DND-41 (cell line): ENCODE results near the gene GAS7.

ENCODE experiments used
- ATAC-seq: fragments of 200-7000 bp; cut with Tn5 transposase; 3 replicates; pipeline ENCODE4 v1.9.1; 2021; ENCODE audit warnings: low read depth; ENCODE audit not compliant: insufficient read depth
- DNase-seq: peaks from one replicate; pipeline ENCODE4 v3.0.0-alpha.2; 2020
- H2AFZ ChIP-seq: 2 replicates; pipeline ENCODE4 v1.6.0; 2012; ENCODE audit warnings: low read depth, low read length
- H3K27ac ChIP-seq: 2 replicates; pipeline ENCODE4 v1.5.1; 2012; ENCODE audit warnings: low read length, inconsistent platforms
- H3K27me3 ChIP-seq: fragments of 200-600 bp; sonication (generic); 2 replicates; pipeline ENCODE4 v1.6.0; 2012; ENCODE audit warnings: low read length, mild to moderate bottlenecking, inconsistent platforms; ENCODE audit not compliant: insufficient read depth, poor library complexity
- H3K36me3 ChIP-seq: 2 replicates; pipeline ENCODE4 v1.5.1; 2012; ENCODE audit warnings: low read length, inconsistent platforms; ENCODE audit not compliant: insufficient read depth
- H3K4me1 ChIP-seq: 2 replicates; pipeline ENCODE4 v1.5.1; 2012; ENCODE audit warnings: mild to moderate bottlenecking, low read length; ENCODE audit not compliant: insufficient read depth
- H3K4me2 ChIP-seq: 2 replicates; pipeline ENCODE4 v1.6.0; 2012; ENCODE audit warnings: mild to moderate bottlenecking, moderate library complexity, low read length, inconsistent platforms; ENCODE audit not compliant: insufficient read depth
- H3K4me3 ChIP-seq, 2 experiments: fragments of 200-600 bp in 1 of 2; shearing (Covaris generic) in 1 of 2; 2 replicates each; pipeline ENCODE4 v1.5.1; 2012 to 2016; ENCODE audit warnings: inconsistent platforms in 2 of 2, low read length in 2 of 2, mild to moderate bottlenecking in 2 of 2, low read depth in 1 of 2, moderate library complexity in 1 of 2
- H3K79me2 ChIP-seq: 2 replicates; pipeline ENCODE4 v1.6.0; 2012; ENCODE audit warnings: low read length, inconsistent platforms; ENCODE audit not compliant: insufficient read depth
- H3K9ac ChIP-seq: 2 replicates; pipeline ENCODE4 v1.6.0; 2012; ENCODE audit warnings: low read depth, mild to moderate bottlenecking, inconsistent platforms, low read length, moderate library complexity
- H3K9me3 ChIP-seq: 2 replicates; pipeline ENCODE4 v1.5.1; 2012; ENCODE audit warnings: low read length, moderate library complexity, mild to moderate bottlenecking, inconsistent platforms; ENCODE audit not compliant: insufficient read depth, severe bottlenecking
- H4K20me1 ChIP-seq: 2 replicates; pipeline ENCODE4 v1.6.0; 2012; ENCODE audit warnings: low read length; ENCODE audit not compliant: insufficient read depth
- CTCF ChIP-seq: IDR thresholded peaks from 2 replicates; pipeline ENCODE4 v1.5.1; 2012; ENCODE audit warnings: borderline replicate concordance, low read length, moderate library complexity, mild to moderate bottlenecking; ENCODE audit not compliant: poor library complexity, severe bottlenecking; ENCODE audit errors: extremely low read depth
- EZH2 ChIP-seq: IDR thresholded peaks from 3 replicates; pipeline ENCODE4 v1.6.1; 2012; ENCODE audit warnings: borderline replicate concordance, low read depth, mild to moderate bottlenecking, moderate library complexity, low read length, inconsistent platforms; ENCODE audit not compliant: severe bottlenecking

GAS7 gene

GRCh38 chr17:10041287-10041612, 157.2 kb downstream of the GAS7 start:
- Histone ChIP-seq H2AFZ (no peak overlapping the region), H3K27me3 (no peaks in the 10 kb centered on the region), H3K9ac (no peak overlapping the region), H3K4me3 (no peak overlapping the region), H4K20me1 (no peaks in the 10 kb centered on the region), H3K79me2 (no peaks in the 10 kb centered on the region), H3K9me3 (no peaks in the 10 kb centered on the region), H3K4me1 (no peaks in the 10 kb centered on the region), H3K36me3 (no peaks in the 10 kb centered on the region), H3K4me2 (no peak overlapping the region), H3K27ac (no peak overlapping the region)
- ATAC-seq (no peak), DNase-seq (no peak)
- TF ChIP-seq EZH2 (no peak), CTCF (no peak)

GRCh38 chr17:10036511-10037061, 161.8 kb downstream of the GAS7 start:
- Histone ChIP-seq H3K9me3 (no peaks in the 10 kb centered on the region), H3K27ac (no peak overlapping the region), H3K79me2 (no peaks in the 10 kb centered on the region), H3K9ac (no peak overlapping the region), H4K20me1 (peaks cover 3% of the 10 kb centered on the region; the same call in 1 of the 2 replicates), H2AFZ (no peak overlapping the region), H3K27me3 (no peaks in the 10 kb centered on the region), H3K4me3 (no peak overlapping the region), H3K4me2 (no peak overlapping the region), H3K4me1 (no peaks in the 10 kb centered on the region), H3K36me3 (no peaks in the 10 kb centered on the region)
- TF ChIP-seq EZH2, result no peak
- TF ChIP-seq CTCF, result no peak
- DNase-seq, result no peak
- no peak for ATAC-seq

GRCh38 chr17:10035885-10036284, 162.5 kb downstream of the GAS7 start:
- TF ChIP-seq CTCF (no peak), EZH2 (no peak)
- no peak overlapping the region for H3K9ac ChIP-seq
- no peaks in the 10 kb centered on the region for H3K4me1 ChIP-seq
- peaks cover 3% of the 10 kb centered on the region; the same call in 1 of the 2 replicates for H4K20me1 ChIP-seq
- no peaks in the 10 kb centered on the region for H3K9me3 ChIP-seq
- no peaks in the 10 kb centered on the region for H3K36me3 ChIP-seq
- ATAC-seq, result no peak
- no peak overlapping the region for H3K4me3 ChIP-seq
- no peak overlapping the region for H3K4me2 ChIP-seq
- no peaks in the 10 kb centered on the region for H3K27me3 ChIP-seq
- no peak overlapping the region for H2AFZ ChIP-seq
- no peak overlapping the region for H3K27ac ChIP-seq
- DNase-seq, result no peak
- no peaks in the 10 kb centered on the region for H3K79me2 ChIP-seq
